Sigmoid colon (tissue), 7 donors: Measurements from ENCODE around the gene PLXNB1. TPM values are rescaled to one million over a fixed set of nuclear protein-coding genes. Genes with fewer than 3 reads are reported as not detected.

Experiments used
- DNase-seq: peaks from one replicate; pipeline ENCODE4 v3.0.0-alpha.2; 2019
- H3K27ac ChIP-seq, 4 donors: fragments of 200-600 bp; sonication (generic); one replicate each; pipeline ENCODE4 v1.5.1; 2016 to 2019; ENCODE audit warnings: mild to moderate bottlenecking in 1 of 4
- H3K27me3 ChIP-seq, 3 donors: fragments of 200-600 bp; sonication (generic); one replicate each; pipeline ENCODE4 v1.5.1; 2019; ENCODE audit warnings: mild to moderate bottlenecking in 1 of 3
- H3K36me3 ChIP-seq, 4 donors: fragments of 200-600 bp; sonication (generic); one replicate each; pipeline ENCODE4 v1.5.1; 2016 to 2019
- H3K4me1 ChIP-seq, 4 donors: fragments of 200-600 bp; sonication (generic); one replicate each; pipeline ENCODE4 v1.5.1; 2017 to 2019
- H3K4me3 ChIP-seq, 4 donors: fragments of 200-600 bp; sonication (generic); one replicate each; pipeline ENCODE4 v1.5.1; 2017 to 2019; ENCODE audit warnings: mild to moderate bottlenecking in 2 of 4, moderate library complexity in 1 of 4
- H3K9me3 ChIP-seq, 4 donors: fragments of 200-600 bp in 3 of 4; sonication (generic) in 3 of 4; one replicate each; pipeline versions ENCODE4 v1.5.1 to v1.6.1; 2013 to 2019
- CTCF ChIP-seq, 4 experiments: fragments of 450-650 bp in 3 of 4; fragments of 200-600 bp in 1 of 4; IDR thresholded peaks; one replicate each; pipeline ENCODE4 v1.5.1; 2016 to 2019; ENCODE audit warnings: antibody characterized with exemption in 4 of 4, mild to moderate bottlenecking in 3 of 4, moderate library complexity in 2 of 4
- EP300 ChIP-seq, 4 donors: sonication (generic); formaldehyde crosslinking; IDR thresholded peaks; one replicate each; pipeline ENCODE4 v1.6.1; 2017; ENCODE audit warnings: antibody characterized with exemption in 4 of 4
- POLR2A ChIP-seq, 2 donors: fragments of 450-650 bp; IDR thresholded peaks; one replicate each; pipeline ENCODE4 v1.6.1; 2016; ENCODE audit warnings: antibody characterized with exemption in 2 of 2, mild to moderate bottlenecking in 2 of 2, moderate library complexity in 2 of 2
- POLR2AphosphoS5 ChIP-seq, 4 donors: sonication (generic); formaldehyde crosslinking; IDR thresholded peaks; one replicate each; pipeline ENCODE4 v1.6.1; 2017; ENCODE audit warnings: antibody characterized with exemption in 4 of 4
- WGBS, 2 donors: extraction: QIAGEN DNeasy Blood & Tissue Kit; methylation state at CpG; one replicate each; pipeline ENCODE4 v1.1.7; 2013; 5-methylcytosine and 5-hydroxymethylcytosine counted together
- intact Hi-C: fragments of 100-400 bp; cut with DNase I; formaldehyde crosslinking; loops from one replicate; pipeline ENCODE4 v1.15.1; 2023
- polyA plus RNA-seq, 3 donors: library from polyadenylated mRNA; stranded (reverse); fragments of 200-250 nt; gene quantifications; one replicate each; pipeline ENCODE4 v1.2.3, GENCODE V29; 2013
- total RNA-seq, 4 donors: library from RNA; depleted of rRNA; stranded (reverse); fragments of >200 nt; gene quantifications; one replicate each; pipeline ENCODE4 v1.1.0, GENCODE V29; 2016
- donor health status: healthy with polysubstance abuse.
- donor health status: Bipolar disorder and iron deficiency.
- donor health status: healthy.

The PLXNB1 gene
- total and polyA plus RNA-seq, 7 donors: 10.2 to 162 (median 65.7) TPM

- no peaks in the 10 kb centered on the region for H3K9me3 ChIP-seq
- peaks cover 0 to 22% (median 10%) of the 10 kb centered on the region in 4 donors for H3K4me1 ChIP-seq
- no peak for TF ChIP-seq CTCF (IDR thresholded peaks at IDR 0.05)
- TF ChIP-seq POLR2AphosphoS5 (IDR thresholded peaks at IDR 0.05): no peak
- TF ChIP-seq POLR2A (IDR thresholded peaks at IDR 0.05): no peak
- no peak for TF ChIP-seq EP300 (IDR thresholded peaks at IDR 0.05)
- WGBS, 2 donors: 90 to 92% methylated on average over 31 of the region's 31 CpGs
- no peaks in the 10 kb centered on the region for H3K27me3 ChIP-seq
- intact Hi-C loops: loop anchor here (2.0 kb wide), 1 partner anchor 15 kb away; no protein-coding TSS in a partner anchor
- peak; percentile 56 for DNase-seq
- H3K4me3 ChIP-seq: no peak overlapping the region
- H3K27ac ChIP-seq: peak overlapping the region in 2 of 4 donors; percentile 10 to 89
- H3K36me3 ChIP-seq: peaks cover 37 to 98% (median 73%) of the 10 kb centered on the region in 4 donors
Observed at GRCh38 chr3:48409291-48410201, 20.3 kb downstream of the PLXNB1 start.

- intact Hi-C loops: loop anchor here (2.0 kb wide), 1 partner anchor 16 kb away; no protein-coding TSS in a partner anchor
- Histone ChIP-seq H3K4me1 (peaks cover 0 to 15% (median 5%) of the 10 kb centered on the region in 4 donors), H3K4me3 (no peak overlapping the region), H3K27ac (peak overlapping the region; percentile 3 to 89 (median 28)), H3K36me3 (peaks cover 36 to 98% (median 73%) of the 10 kb centered on the region in 4 donors), H3K9me3 (no peaks in the 10 kb centered on the region), H3K27me3 (no peaks in the 10 kb centered on the region)
- TF ChIP-seq EP300 (IDR thresholded peaks at IDR 0.05) (no peak), POLR2A (IDR thresholded peaks at IDR 0.05) (no peak), CTCF (IDR thresholded peaks at IDR 0.05) (no peak), POLR2AphosphoS5 (IDR thresholded peaks at IDR 0.05) (no peak)
- DNase-seq: peak; percentile 53
- WGBS, 2 donors: 83 to 84% methylated on average over 4 of the region's 4 CpGs
Observed at GRCh38 chr3:48408823-48409281, 21.0 kb downstream of the PLXNB1 start.

GRCh38 chr3:48407542-48408099, 22.3 kb downstream of the PLXNB1 start:
- Histone ChIP-seq H3K9me3 (no peaks in the 10 kb centered on the region), H3K27me3 (no peaks in the 10 kb centered on the region), H3K27ac (peak overlapping the region in 3 of 4 donors; percentile 10 to 89 (median 46)), H3K4me3 (no peak overlapping the region), H3K36me3 (peaks cover 35 to 95% (median 70%) of the 10 kb centered on the region in 4 donors), H3K4me1 (peaks cover 0 to 14% (median 7%) of the 10 kb centered on the region in 4 donors)
- WGBS, 2 donors: 90% methylated on average over 8 of the region's 8 CpGs
- TF ChIP-seq EP300 (IDR thresholded peaks at IDR 0.05): no peak
- intact Hi-C loops: loop anchor here (2.0 kb wide), 1 partner anchor 17 kb away; no protein-coding TSS in a partner anchor
- peak; percentile 54 for DNase-seq

GRCh38 chr3:48406443-48407431, 23.1 kb downstream of the PLXNB1 start:
- intact Hi-C loops: no loop called here
- DNase-seq: peak; percentile 52
- Histone ChIP-seq H3K9me3 (no peaks in the 10 kb centered on the region), H3K4me1 (peaks cover 0 to 20% (median 16%) of the 10 kb centered on the region in 4 donors), H3K4me3 (no peak overlapping the region), H3K36me3 (peaks cover 27 to 86% (median 61%) of the 10 kb centered on the region in 4 donors), H3K27me3 (no peaks in the 10 kb centered on the region), H3K27ac (peak overlapping the region in 3 of 4 donors; percentile 21 to 89 (median 88))
- TF ChIP-seq POLR2A (IDR thresholded peaks at IDR 0.05): no peak
- no peak for TF ChIP-seq POLR2AphosphoS5 (IDR thresholded peaks at IDR 0.05)
- no peak for TF ChIP-seq EP300 (IDR thresholded peaks at IDR 0.05)
- no peak for TF ChIP-seq CTCF (IDR thresholded peaks at IDR 0.05)
- WGBS, 2 donors: 87 to 90% methylated on average over 18 of the region's 18 CpGs
